RCC 7860 (cell line): Measurements from ENCODE around the gene CFAP210.

Experiments
- DNase-seq: peaks from one replicate; pipeline ENCODE4 v3.0.0-alpha.2; 2015; ENCODE audit warnings: low spot score
- FAIRE-seq: peaks from 2 replicates; lab custom pipeline; 2012; peaks lifted over from hg19 to GRCh38; lab: Jason Lieb, UNC

Gene CFAP210

DNA sequence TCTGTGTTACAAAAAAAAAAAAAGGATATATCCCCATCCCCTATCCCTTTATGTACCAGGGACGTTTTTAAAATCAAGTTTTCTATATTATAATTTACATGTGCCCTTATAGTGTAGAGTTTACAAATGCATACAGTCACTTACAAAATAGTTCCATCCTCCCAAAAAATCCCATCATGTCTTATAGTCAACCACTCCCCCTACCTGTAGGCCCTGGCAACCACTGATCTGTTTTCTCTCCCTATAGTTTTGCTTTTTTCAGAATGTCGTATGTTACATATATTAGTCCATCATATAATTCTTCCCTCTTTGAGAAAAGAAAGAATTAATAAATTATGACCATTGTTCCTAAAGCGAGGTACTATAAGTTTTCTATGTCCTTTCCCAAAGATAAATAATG lies 17.8 kb downstream of the CFAP210 start:
- FAIRE-seq (no peak), DNase-seq (no peak)

DNA sequence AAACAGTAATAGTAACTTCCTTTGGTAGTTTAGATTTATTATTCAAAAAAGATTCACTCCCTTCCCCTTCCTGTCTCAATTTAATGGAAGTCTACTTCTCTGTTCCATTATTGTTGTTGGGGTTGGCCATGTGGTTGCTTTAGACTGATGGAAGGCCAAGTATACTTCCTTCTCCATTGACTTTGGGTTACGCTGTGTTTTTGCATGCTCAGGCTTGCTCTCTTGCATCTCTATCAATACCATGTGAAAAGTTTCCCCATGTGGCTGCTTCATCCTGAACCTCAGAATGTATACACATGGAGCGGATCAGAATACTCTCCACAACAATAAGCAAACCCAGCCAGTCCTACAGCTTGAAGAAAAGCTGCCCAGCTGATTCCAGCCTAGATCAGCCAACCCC lies 20.3 kb downstream of the CFAP210 start:
- FAIRE-seq = no peak
- no peak for DNase-seq

DNA sequence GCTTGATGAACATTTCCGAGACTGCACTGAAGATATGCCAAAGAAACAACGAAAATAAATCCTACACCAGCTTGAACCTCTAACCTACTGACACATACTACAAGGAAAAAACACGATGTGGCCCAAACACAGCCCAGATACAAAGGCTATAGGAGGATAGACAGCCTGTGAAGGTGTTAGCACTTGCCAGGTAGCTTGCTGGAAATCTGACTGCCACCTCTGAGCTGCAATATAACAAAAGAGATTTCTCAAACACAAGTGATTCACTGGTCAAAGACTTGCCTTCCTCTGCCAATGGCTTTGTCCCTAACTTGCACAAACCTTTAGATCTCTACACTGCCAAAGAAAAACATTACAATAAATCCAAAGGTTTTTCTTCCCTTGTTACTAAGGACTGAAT lies 21.1 kb downstream of the CFAP210 start:
- no peak for DNase-seq
- FAIRE-seq = no peak

DNA sequence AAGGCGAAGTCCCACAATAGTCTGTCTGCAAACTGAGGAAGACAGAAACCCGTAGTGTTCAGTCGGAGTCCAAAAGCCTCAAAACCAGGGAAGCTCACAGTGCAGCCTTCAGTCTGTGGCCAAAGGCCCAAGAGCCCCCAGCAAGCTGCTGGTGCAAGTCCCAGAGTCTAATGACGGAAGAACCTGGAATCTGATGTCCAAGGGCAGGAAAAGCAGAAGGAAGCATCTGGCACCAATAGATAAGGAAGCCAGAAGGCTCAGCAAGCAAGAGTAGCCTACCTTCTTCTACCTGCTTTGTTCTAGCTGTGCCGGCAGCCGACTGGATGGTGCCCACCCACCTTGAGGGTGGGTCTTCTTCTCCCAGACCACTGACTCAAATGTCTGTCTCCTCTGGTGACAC lies 21.8 kb downstream of the CFAP210 start:
- FAIRE-seq (no peak), DNase-seq (no peak)

DNA sequence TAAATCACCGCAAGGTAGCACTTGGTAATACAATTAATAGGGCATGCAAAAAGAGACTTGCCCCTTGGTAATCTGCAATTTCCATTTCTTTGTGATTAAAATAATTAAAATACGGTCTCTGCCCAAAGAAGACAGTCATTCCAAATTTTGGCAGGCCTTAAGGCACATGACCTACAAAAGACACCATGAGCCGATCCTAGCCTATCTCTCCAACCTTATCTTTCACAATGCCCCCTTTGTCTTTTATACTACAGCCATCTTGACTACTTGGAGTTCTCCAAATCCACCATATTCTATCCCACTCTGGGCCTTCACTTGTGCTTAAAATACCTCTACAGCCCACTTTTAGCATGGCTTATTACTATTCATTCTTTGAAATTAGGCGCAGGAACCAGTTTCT lies 23.3 kb downstream of the CFAP210 start:
- DNase-seq (no peak), FAIRE-seq (no peak)

DNA sequence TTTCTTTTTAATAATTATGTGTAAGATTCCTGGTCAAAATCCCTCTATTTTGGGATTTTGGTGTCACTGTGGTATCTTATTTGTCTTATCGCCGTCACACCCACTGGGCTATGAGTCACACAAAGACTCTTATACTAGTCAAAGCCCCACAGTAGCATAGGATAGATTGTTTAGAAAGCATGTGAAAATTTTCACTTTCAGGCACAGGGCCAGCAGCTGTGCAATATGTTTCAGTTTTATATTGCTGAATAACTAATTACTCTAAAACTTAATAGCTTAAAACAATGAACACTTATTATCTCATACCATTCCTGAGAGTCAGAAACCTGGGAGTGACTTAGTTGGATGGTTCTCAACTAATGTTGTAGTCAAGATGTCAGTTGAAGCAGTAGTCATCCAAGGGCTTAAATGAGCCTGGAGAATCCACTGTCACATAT lies 24.0 kb downstream of the CFAP210 start:
- FAIRE-seq = no peak
- DNase-seq = no peak

DNA sequence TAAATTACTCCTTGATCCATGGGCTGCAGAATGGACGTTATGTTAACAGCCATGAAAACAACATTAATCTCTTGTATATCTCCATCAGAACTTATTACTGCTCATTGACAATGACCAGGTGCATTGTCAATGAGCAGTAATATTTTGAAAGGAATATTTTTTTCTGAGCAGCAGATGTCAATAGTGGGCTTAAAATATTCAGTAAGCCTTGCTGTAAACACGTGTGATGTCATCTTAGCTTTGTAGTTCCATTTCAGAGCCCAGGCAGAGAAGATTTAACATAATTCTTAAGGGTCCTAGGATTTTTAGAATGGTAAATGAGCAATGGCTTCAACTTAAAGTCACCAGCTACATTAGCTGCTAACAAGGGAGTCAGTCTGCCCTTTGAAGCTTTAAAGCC lies 26.6 kb downstream of the CFAP210 start:
- no peak for FAIRE-seq
- no peak for DNase-seq

DNA sequence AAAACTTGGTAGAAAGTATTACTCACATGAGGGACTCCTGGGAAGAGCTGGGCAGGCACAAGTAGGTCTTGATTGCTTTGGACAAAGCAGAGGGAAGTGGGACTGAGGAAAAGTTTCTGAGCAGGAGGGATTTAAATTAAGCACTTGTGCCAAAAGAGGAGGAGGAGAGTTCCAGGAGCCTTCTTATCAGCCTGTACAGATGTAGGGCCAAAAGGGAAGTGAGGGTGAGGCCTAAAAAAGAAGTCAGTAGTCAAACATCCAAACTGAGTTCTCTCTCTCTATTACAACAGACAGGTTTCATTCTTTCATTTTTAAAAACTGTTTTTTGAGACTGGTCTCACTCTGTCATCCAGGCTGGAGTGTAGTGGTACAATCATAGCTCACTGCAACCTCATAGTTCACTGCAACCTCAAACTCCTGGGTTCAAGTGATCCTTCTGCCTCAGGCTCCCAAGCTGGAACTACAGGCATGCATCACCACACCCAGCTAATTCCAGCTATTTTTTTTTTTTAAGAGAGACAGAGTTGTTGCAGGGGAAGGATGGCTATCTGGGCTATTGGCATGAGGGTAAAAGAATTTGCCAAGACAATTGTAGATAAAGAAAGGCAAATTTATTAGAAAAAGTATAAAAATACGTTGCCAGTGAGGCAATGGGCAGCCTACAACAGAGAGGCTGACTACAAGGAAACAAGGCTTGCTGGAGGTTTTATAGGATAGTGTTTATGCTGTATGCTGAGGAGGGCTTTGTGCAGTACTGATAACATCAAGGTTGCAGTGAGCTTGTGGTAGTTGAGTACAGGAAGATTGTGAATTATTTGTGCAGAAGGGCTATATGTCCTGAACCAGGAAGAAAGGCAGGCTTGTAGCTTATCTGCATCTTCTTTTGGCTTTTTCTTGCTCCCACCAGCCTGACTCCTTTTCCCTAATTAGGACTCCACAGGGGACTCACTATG lies 29.0 kb downstream of the CFAP210 start:
- DNase-seq (no peak), FAIRE-seq (no peak)

DNA sequence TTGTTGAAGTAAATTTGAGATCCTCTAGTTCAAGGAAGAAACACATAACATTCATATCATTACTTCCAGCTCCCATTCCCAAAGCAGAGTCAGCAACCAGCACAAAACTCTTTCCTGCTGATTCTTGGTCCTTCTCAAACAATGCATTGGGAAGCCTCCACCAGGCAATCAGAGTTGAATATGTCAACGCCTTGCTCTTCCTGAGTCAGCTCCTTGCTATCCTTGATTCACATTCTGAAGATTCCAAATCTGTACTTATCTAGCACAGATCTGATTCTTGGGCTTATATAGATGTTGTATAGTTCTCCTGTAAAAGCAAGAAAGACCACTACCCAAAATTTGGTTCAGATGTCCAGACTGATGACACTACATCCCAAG lies 29.6 kb downstream of the CFAP210 start:
- FAIRE-seq = no peak
- DNase-seq = no peak

DNA sequence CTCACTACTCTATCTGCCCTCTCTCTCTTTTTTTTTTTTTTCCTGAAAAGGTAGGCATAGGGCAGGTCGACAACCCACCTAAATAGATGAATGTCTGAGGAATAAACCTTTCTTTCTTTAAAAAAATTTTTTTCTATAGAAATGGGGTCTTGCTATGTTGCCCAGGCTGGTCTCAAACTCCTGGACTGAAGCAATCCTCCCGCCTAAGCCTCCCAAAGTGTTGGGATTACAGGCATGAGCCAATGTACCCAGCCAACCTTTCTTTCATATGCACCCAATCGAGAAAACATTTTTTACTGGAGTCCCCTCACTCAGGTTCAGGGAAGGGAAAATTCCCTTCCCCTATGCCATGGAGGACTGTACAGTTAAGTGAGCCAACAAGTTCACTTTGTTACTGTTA lies 31.0 kb downstream of the CFAP210 start:
- no peak for DNase-seq

DNA sequence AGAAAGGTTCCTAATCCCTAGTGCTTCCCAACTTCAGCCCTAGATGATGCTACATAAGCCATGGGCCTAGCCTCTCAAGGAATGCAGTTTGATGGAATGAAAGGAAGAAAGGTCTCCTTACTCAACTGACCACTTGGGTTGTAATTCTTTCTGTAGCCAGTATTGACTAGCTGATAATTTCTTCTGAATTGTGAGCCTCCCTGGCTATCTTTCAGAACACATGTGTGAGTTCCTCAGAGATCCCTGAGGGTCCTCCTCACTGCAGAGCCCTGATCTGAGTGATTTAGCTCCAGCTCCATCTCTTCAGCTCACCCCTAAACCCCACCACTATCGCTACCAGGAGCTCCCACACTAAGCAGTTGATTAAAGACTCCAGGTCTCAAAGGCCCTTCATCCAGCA lies 31.5 kb downstream of the CFAP210 start:
- DNase-seq = no peak
- FAIRE-seq = no peak

More for the DNA sequence above, 31.0 kb downstream of the CFAP210 start:
- FAIRE-seq = no peak

DNA sequence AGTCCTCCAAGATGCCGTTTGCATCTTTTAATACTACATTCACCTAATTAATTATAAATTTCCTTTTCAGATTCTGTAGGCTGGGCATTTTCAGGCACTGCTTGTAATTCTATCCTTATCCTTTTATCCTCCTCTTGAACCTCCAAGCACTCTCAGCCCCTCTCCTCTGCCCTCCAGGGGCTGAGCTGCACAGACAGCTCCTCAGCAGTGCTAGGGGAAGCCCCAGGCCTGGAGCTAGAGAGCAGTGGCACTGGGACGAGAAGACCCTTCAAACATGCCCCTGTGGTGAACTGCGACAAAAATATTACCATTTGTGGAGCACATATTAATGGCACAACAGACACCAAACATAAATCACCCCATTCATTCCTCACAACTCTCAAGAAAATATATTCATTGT lies 32.9 kb downstream of the CFAP210 start:
- FAIRE-seq (no peak), DNase-seq (no peak)

DNA sequence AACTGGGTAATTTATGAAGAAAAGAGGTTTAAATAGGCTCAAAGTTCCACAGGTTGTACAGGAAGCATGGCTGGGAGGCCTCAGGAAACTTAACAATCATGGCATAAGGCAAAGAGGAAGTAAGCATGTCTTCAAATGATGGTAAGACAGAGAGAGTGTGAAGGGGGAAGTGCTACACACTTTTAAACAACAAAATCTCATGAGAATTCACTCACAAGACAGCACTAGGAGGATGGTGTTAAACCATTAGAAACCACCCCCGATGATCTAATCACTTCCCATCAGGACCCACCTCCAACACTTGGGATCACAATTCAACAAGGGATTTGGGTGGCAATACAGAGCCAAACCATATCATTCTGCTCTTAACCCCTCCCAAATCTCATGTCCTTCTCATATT lies 34.9 kb downstream of the CFAP210 start:
- FAIRE-seq (no peak), DNase-seq (no peak)

DNA sequence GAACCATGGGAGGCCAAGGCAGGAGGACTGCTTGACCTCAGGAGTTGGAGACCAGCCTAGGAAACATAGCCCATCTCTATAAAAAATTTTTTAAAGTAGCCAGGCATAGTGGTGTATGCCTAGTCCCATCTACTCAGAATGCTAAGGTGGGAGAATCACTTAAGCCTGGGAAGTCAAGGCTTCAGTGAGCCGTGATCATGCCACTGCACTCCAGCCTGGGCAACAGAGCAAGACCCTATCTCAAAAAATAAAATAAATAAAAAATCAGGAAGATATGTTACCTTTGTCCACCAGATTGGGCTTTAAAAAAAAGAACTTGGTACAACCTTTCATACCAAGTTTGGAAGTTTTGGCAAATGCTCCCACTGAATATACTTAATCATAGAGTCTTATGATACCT lies 35.3 kb downstream of the CFAP210 start:
- no peak for DNase-seq
- no peak for FAIRE-seq

DNA sequence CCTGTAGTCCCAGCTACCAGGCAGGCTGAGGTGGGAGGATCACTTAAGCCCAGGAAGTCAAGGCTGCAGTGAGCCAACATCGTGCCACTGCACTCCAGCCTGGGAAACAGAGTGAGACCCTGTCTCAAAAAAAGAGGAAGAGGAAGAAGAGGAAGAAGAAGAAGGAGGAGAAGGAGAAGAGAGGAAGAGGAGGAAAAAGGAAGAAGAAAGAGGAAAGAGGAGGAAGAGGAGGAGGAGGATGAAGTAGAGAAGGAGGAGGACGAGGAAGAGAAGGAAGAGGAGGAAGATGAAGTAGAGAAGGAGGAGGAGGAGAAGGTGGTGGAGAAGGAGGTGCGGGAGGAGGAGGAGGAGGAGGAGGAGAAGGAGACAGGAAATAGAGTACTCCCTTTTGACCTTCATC lies 38.0 kb downstream of the CFAP210 start:
- FAIRE-seq (no peak), DNase-seq (no peak)

DNA sequence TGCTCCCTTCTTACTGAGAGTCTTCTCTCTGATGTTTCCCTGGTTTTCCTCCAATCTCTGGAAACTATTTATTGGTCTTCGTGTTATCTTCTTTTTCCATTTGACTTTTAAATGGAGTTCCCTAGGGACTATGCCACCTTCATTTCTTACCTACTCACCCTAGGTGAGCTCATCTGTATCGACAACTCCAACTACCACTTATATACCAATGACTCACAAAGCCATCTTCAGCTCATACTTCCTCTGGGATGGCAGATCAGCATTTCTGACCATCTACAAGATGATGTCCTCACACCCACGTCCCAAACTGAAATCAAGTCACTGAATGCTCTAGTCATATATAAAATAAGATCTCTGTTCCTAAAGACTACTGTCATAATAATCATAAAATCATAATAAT lies 40.6 kb downstream of the CFAP210 start:
- DNase-seq = no peak

DNA sequence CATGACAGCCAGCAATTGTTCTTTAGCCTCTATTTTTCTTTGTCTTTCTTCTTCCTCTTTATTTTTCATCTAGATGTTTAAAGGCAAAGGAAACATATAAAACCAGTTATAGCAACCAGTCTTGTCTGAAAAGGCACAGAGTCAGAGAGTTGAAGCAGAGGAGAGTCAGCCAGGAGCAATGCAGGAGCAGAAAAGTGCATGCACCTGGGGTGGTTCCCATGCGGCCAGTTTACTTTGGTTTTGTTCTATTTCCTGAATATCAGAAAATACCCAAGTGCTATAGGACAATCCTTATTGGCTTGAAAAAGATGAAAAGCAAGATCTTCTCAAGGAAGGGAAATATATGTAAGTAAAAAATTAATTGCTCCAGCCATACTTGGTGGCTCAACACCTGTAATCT lies 44.9 kb downstream of the CFAP210 start:
- FAIRE-seq (no peak), DNase-seq (no peak)

More for the DNA sequence above, 40.6 kb downstream of the CFAP210 start:
- FAIRE-seq = no peak

DNA sequence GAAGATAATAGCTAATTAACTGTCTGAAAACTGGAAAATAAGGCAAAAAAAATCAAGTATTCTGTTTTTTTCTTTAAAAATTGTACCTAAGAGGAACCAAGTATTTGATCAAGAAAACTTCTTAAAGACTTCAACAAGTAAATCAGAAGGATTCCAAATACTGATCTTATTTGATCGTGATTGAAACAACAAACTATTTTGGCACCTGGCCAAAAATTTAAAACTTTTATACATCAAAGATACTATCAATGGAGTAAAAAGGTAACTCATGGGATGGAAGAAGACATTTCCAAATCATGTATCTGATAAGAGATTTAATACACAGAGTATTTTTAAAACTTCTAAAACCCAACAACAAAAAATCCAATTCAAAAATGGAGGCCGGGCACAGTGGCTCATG lies 46.7 kb downstream of the CFAP210 start:
- FAIRE-seq (no peak), DNase-seq (no peak)

DNA sequence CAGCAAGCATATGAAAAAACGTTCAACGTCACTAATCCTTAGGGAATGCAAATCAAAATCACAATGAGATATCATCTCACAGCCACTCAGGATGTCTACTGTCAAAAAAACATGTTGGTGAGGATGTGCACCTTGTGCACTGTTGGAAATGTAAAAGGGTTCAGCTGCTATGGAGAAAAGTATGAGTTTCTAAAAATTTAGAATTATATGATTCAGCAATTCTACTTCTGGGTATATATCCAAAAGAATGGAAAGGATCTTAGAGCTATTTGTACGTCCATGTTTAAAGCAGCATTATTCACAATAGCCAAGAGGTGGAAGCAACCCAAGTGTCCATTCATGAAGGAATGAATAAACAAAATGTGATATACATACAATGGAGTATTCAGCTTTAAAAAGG lies 50.0 kb downstream of the CFAP210 start:
- DNase-seq (no peak), FAIRE-seq (no peak)

DNA sequence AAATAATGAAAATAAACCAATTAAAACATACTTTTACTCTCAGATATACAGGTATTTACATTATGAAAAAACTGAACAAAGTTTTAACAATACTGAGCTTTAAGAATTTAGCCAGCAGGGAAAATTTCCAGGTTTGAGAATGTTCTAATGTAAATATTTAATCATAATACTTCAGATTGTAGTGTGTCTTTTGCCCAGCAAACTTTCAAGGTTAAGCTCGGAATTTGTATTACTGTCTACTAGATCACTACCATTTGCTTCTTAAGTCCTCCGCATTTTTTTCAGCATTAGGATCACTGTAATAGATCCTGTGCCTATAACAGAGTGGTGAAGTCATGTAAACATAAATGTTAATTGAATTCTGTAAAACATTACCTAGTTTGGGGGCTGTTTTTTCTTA lies 52.7 kb downstream of the CFAP210 start:
- no peak for FAIRE-seq
- no peak for DNase-seq

DNA sequence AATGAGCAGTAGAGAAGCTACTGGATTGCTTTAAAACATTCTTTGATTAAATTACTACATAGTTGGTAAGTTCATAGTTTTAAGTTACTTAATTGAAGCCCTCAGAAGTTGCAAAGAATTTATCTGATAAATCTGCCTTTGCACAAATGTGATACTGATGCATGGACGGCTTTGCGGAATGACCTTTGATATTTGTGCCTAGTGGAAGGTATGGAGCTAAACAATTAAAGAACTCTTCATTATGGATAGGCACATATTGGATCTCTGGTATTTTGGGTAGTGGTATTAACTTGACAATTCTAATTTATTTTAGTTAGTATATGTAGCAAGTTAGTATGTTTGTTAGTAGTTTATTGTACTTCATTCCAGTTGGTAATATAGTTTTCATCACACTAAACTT lies 54.1 kb downstream of the CFAP210 start:
- DNase-seq (no peak), FAIRE-seq (no peak)

DNA sequence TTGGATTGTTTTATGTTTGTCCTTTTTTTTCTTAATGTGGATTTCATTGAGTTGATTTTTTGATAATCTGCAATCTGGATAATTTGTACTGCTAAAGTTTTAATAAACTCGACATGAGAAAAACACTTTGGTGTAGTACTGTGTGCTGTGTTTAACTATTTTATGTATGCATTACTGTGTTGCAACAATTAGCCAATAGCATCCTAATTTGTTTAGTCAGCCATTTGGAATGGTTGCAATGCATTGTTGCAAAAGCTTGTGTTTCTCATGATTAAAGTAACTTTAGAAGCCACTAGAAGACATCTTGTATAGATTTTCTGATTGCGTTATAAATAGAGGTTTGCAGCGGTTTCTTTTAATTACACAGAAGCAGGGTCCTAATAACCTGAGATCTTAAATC lies 56.6 kb downstream of the CFAP210 start:
- FAIRE-seq = no peak

More for the DNA sequence above, 56.6 kb downstream of the CFAP210 start:
- no peak for DNase-seq
